Endodermal cell (in vitro differentiated cells): ENCODE measurements around the gene PRADC1. TPM values are rescaled to one million over a fixed set of nuclear protein-coding genes. Genes with fewer than 3 reads are reported as not detected.

Experiments
- DNase-seq: peaks from one replicate; pipeline ENCODE4 v3.0.0-alpha.2; 2017
- H3K27ac ChIP-seq: 2 replicates; pipeline ENCODE4 v1.5.1; 2013; ENCODE audit warnings: mild to moderate bottlenecking, low read depth, low read length, moderate library complexity
- H3K27me3 ChIP-seq: 2 replicates; pipeline ENCODE4 v1.6.1; 2013; ENCODE audit warnings: mild to moderate bottlenecking, low read length, moderate library complexity; ENCODE audit not compliant: insufficient read depth, control insufficient read depth, poor library complexity, severe bottlenecking
- H3K36me3 ChIP-seq: 2 replicates; pipeline ENCODE4 v1.7.0; 2013; ENCODE audit warnings: mild to moderate bottlenecking, low read length, moderate library complexity; ENCODE audit not compliant: control insufficient read depth, insufficient read depth
- H3K4me1 ChIP-seq: one replicate; pipeline ENCODE4 v1.7.0; 2013; ENCODE audit warnings: low read length; ENCODE audit not compliant: control insufficient read depth, insufficient read depth
- H3K4me3 ChIP-seq: 2 replicates; pipeline ENCODE4 v1.5.1; 2013; ENCODE audit warnings: mild to moderate bottlenecking, low read length, moderate library complexity
- H3K9ac ChIP-seq: 2 replicates; pipeline ENCODE4 v1.6.1; 2013; ENCODE audit warnings: mild to moderate bottlenecking, low read length, moderate library complexity; ENCODE audit not compliant: poor library complexity, severe bottlenecking; ENCODE audit errors: extremely low read depth
- H3K9me3 ChIP-seq: 2 replicates; pipeline ENCODE4 v1.6.1; 2013; ENCODE audit warnings: mild to moderate bottlenecking, low read length, moderate library complexity; ENCODE audit not compliant: control insufficient read depth
- H3K27ac Mint-ChIP-seq: 2 replicates; pipeline ENCODE4 v1.8.0; 2020; ENCODE audit warnings: mixed read lengths
- H3K27me3 Mint-ChIP-seq: 2 replicates; pipeline ENCODE4 v1.8.0; 2021; ENCODE audit warnings: mild to moderate bottlenecking, mixed read lengths; ENCODE audit not compliant: insufficient read depth
- H3K36me3 Mint-ChIP-seq: 2 replicates; pipeline ENCODE4 v1.8.0; 2020; ENCODE audit warnings: low read depth, mixed read lengths
- H3K4me1 Mint-ChIP-seq: 2 replicates; pipeline ENCODE4 v1.8.0; 2020; ENCODE audit warnings: mixed read lengths
- H3K4me3 Mint-ChIP-seq: 2 replicates; pipeline ENCODE4 v1.8.0; 2020; ENCODE audit warnings: mild to moderate bottlenecking, moderate library complexity, mixed read lengths
- H3K9me3 Mint-ChIP-seq: 2 replicates; pipeline ENCODE4 v1.8.0; 2020; ENCODE audit warnings: mild to moderate bottlenecking, mixed read lengths
- WGBS, 2 experiments: methylation state at CpG; one replicate each; pipeline versions ENCODE4 v1.1.5 to v1.1.7; 2013; ENCODE audit warnings: missing lambda C conversion rate in 2 of 2, mixed read lengths in 1 of 2; ENCODE audit not compliant: insufficient coverage in 1 of 2, insufficient read length in 1 of 2; 5-methylcytosine and 5-hydroxymethylcytosine counted together
- total RNA-seq, 2 donors: library from RNA; stranded (reverse); fragmentation: NEBNext Ultra II Directional in 1 of 2; extraction: Animal tissue kit (Norgen Biotek cat#: 25700) in 1 of 2; gene quantifications; 2 replicates in 1 of 2; 3 replicates in 1 of 2; pipeline ENCODE4 v1.2.1, GENCODE V29; 2021
- TF ChIP-seq, protein P1 (sequence below): fragments of 200-600 bp; sonication (generic); conservative IDR thresholded peaks from 2 replicates; pipeline ENCODE4 v1.5.0; 2021; ENCODE audit warnings: antibody characterized with exemption, mild to moderate bottlenecking

PRADC1 gene
- total RNA-seq, 2 donors from 2014 or later, result 8.8 to 10.2 TPM

DNA sequence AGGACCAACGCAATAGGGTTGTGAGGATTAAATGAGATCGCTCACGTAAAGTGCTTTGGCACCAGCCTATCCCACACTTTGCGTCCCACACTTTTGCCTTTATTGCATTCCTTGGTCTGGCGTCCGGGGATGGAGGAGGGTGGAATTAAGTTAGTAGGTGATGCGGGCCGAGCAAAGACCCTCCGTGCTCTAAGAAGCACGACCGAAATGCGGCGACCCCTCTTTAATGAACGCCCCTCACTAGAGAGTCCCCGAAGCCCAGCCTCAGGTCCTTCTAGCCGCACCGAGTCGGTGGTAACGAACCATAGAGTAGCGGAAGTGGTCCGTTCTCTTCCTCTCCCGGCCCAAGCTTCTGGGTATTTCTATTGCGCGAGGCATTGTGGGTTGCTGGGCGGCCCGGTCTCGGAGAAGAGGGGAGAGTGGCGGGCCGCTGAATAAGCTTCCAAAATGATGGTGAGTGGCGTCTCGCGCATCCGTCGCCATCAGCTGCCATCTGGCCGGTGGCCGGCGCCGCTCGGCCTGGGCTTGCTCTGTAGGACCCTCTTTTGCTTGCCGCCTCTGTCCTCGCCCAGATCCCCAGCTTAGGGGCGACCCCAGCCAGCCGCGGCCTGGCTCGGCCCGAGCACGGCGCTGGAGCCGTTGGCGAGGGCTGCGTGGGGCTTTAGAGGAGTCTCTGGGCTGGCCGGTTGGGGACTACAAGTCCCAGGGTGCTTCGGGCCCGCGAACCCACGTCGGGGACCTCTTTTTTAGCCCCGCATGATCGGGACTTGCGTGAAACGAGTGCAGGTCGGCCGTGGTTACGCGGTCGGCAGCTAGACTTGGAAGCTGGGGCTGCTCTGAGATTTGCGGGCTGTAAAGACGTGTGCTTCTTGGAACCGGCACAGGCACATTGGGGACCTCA is 1.1 kb upstream of the PRADC1 start, which contains the start of gene CCT7:
CCT7 (plus strand) TSS at position 377 of the 901 bp plus-strand sequence; CDS start at position 448, 71 bp downstream.
- Mint-ChIP-seq H3K4me1 (peaks cover 22% of the 10 kb centered on the region), H3K27me3 (no peaks in the 10 kb centered on the region), H3K9me3 (no peaks in the 10 kb centered on the region), H3K36me3 (peaks cover 2% of the 10 kb centered on the region), H3K4me3 (peak within 1 kb of the TSS; percentile 97), H3K27ac (peak within 1 kb of the TSS; percentile 96)
- H3K9ac ChIP-seq, result peak within 1 kb of the TSS; percentile 95
- WGBS, 2 experiments, result 0 to 1% methylated on average over 25 to 69 of the region's 69 CpGs
- no peaks in the 10 kb centered on the region for H3K4me1 ChIP-seq
- peak within 1 kb of the TSS; percentile 88 for H3K27ac ChIP-seq
- H3K9me3 ChIP-seq, result no peaks in the 10 kb centered on the region
- H3K36me3 ChIP-seq, result peaks cover 11% of the 10 kb centered on the region
- peak within 1 kb of the TSS; percentile 98 for H3K4me3 ChIP-seq
- TF ChIP-seq, protein P1, sequence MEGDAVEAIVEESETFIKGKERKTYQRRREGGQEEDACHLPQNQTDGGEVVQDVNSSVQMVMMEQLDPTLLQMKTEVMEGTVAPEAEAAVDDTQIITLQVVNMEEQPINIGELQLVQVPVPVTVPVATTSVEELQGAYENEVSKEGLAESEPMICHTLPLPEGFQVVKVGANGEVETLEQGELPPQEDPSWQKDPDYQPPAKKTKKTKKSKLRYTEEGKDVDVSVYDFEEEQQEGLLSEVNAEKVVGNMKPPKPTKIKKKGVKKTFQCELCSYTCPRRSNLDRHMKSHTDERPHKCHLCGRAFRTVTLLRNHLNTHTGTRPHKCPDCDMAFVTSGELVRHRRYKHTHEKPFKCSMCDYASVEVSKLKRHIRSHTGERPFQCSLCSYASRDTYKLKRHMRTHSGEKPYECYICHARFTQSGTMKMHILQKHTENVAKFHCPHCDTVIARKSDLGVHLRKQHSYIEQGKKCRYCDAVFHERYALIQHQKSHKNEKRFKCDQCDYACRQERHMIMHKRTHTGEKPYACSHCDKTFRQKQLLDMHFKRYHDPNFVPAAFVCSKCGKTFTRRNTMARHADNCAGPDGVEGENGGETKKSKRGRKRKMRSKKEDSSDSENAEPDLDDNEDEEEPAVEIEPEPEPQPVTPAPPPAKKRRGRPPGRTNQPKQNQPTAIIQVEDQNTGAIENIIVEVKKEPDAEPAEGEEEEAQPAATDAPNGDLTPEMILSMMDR, result no peak
- peak; percentile 95 for DNase-seq
- H3K27me3 ChIP-seq, result no peaks in the 10 kb centered on the region

DNA sequence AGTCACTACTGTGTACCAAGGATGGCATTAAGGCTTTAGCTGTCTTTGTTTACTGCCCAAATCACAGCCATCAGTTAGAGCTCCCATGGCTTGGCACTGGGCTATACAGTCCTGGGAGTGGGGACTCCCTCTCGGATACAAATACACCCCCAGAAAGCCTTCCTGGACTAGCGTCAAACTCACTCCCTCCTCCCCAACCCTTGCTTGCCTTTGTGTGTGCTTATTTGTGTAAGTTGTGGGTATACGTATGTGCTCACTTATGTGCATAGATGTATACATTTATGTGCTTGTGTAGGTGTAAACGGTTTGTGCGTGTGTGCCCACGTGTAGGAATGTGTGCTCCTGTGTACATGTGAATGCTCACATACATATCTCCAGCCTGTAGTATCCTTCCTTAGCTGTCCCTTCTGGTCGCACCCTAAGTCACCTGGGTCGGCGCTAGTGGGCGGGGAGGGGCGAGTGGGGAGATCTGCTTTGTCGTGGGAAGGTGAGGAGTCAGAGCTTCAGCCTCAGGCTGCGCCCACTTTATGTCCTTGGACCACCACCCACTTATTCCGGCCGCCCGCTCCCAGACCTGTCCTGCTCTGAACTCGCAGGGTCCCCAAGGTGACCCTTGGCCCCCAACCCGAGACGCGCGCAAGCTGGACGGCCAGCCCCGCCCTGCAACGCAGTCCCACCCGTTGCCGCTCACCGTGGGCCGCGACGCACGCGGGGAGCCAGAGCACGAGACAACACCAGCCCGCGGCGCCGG is 461 bp downstream of the PRADC1 start:
- no peaks in the 10 kb centered on the region for H3K36me3 ChIP-seq
- Mint-ChIP-seq H3K9me3 (no peaks in the 10 kb centered on the region), H3K27me3 (no peaks in the 10 kb centered on the region), H3K4me1 (peaks cover 18% of the 10 kb centered on the region), H3K27ac (peak overlapping the region; percentile 30), H3K4me3 (peak overlapping the region; percentile 97), H3K36me3 (no peaks in the 10 kb centered on the region)
- DNase-seq, result peak; percentile 54
- no peak overlapping the region for H3K9ac ChIP-seq
- peak overlapping the region; percentile 98 for H3K4me3 ChIP-seq
- 0 to 9% methylated on average over 19 to 37 of the region's 37 CpGs for WGBS, 2 experiments
- no peak overlapping the region for H3K27ac ChIP-seq
- H3K9me3 ChIP-seq, result no peaks in the 10 kb centered on the region
- no peaks in the 10 kb centered on the region for H3K4me1 ChIP-seq
- TF ChIP-seq, protein P1, result no peak
- no peaks in the 10 kb centered on the region for H3K27me3 ChIP-seq

DNA sequence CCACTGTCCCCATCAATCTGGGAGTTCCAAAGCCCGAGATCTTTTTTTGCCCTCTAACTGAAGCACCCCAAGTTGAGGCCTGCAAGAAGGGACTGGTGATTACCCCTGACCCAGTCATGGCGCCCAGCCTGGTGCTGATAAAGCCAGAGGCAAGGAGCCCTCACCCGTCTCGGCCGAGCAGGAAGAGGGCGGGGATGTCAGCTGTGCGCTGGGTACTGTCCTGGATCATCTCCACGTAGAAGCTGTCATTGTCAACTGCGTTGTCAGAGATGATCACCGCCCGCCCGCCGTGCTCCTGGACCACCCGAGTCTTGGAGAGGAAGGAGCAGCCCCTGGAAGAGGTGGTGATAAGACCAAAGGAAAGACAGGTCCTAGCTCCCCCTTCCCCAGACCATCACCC is 4.4 kb downstream of the PRADC1 start:
- no peak for DNase-seq
- Histone ChIP-seq H3K4me1 (no peaks in the 10 kb centered on the region), H3K9me3 (no peaks in the 10 kb centered on the region), H3K27me3 (no peaks in the 10 kb centered on the region), H3K9ac (no peak overlapping the region), H3K36me3 (no peaks in the 10 kb centered on the region), H3K27ac (no peak overlapping the region), H3K4me3 (no peak overlapping the region)
- no peak overlapping the region for H3K27ac Mint-ChIP-seq
- H3K4me3 Mint-ChIP-seq, result no peak overlapping the region
- no peaks in the 10 kb centered on the region for H3K27me3 Mint-ChIP-seq
- H3K9me3 Mint-ChIP-seq, result no peaks in the 10 kb centered on the region
- TF ChIP-seq, protein P1, result no peak
- peaks cover 3% of the 10 kb centered on the region for H3K4me1 Mint-ChIP-seq
- peaks cover 3% of the 10 kb centered on the region for H3K36me3 Mint-ChIP-seq
- 91 to 100% methylated on average over 2 to 14 of the region's 14 CpGs for WGBS, 2 experiments
